ENCODE data around the gene F2RL3. TPM values are rescaled to one million over a fixed set of nuclear protein-coding genes. Genes with fewer than 3 reads are reported as not detected.

F2RL3 gene
- polyA plus RNA-seq, 1 experiment = not detected

DNA sequence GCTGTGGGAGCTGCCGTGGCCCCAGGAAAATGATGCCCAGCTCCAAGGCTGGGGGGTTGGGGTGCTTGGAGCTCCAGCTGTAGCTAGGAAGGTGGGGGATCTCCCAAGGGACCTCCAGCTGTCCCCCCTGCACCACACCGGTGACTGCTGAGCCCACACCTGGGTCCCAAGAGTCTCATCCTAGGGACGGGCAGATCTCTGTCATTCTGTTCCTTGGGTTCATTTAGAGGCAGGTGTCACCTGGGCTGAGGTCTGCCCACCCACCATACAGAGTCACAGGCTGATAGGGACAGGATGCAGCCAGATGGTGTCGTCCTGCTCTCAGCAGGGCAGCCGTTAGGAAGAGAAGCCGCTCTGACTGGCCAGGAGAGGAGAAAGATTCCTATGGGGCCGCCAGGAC, 5.3 kb downstream of the F2RL3 start:
- ChIA-PET CTCF (interaction anchor here (1.1 kb wide), 1 partner anchor 34 kb away, joined by 3 read pairs; no protein-coding TSS in a partner anchor), POLR2A (no interaction called here)
- Histone ChIP-seq H3K27me3 (ENCODE audit: control insufficient read depth, insufficient read depth, low read length) (0 out of 2 replicates have a peak, but pooled peaks cover 2% of the 10 kb centered on the region), H3K36me3 (ENCODE audit: control insufficient read depth, insufficient read depth, low read length) (no peaks in the 10 kb centered on the region), H3K4me3 (ENCODE audit: low read depth, low read length) (no peak overlapping the region)
- DNase-seq (ENCODE audit: low read depth) = no peak
- TF ChIP-seq, protein P1, sequence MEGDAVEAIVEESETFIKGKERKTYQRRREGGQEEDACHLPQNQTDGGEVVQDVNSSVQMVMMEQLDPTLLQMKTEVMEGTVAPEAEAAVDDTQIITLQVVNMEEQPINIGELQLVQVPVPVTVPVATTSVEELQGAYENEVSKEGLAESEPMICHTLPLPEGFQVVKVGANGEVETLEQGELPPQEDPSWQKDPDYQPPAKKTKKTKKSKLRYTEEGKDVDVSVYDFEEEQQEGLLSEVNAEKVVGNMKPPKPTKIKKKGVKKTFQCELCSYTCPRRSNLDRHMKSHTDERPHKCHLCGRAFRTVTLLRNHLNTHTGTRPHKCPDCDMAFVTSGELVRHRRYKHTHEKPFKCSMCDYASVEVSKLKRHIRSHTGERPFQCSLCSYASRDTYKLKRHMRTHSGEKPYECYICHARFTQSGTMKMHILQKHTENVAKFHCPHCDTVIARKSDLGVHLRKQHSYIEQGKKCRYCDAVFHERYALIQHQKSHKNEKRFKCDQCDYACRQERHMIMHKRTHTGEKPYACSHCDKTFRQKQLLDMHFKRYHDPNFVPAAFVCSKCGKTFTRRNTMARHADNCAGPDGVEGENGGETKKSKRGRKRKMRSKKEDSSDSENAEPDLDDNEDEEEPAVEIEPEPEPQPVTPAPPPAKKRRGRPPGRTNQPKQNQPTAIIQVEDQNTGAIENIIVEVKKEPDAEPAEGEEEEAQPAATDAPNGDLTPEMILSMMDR (IDR thresholded peaks at IDR 0.05; ENCODE audit: insufficient read depth, low read depth, low read length) = no peak

DNA sequence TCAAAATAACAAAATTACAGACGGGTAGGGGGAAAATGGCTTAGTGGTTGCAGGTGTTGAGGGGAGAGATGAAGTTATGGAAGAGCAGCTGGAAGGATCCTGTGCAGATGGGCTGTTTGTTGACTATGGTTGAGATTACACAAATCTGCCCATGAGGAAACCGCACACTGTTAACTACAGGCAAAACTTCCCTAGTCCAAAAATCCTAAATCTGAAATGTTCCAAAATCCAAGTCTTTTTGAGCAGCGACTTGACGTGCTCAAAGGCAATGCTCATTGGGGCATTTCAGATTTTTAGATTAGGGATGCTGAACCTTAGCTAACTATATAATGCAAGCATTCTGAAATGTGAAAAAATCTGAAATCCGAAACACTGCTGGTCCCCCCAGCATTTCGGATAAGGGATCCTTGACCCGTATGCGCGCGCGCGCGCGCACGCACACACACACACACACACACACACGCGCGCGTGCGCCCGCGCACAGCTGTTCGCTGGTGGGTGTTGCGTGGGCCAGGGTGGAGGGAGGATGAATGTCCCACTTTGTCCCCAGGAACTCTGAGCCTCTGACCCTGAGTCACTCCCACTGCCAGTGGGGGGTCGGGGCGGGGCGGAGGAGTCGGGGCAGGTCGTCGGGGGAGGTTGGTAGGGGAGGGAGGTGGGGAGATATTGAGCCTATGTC, 6.8 kb downstream of the F2RL3 start:
- H3K4me3 ChIP-seq (ENCODE audit: low read depth, low read length) = no peak overlapping the region
- 0 out of 2 replicates have a peak, but pooled peaks cover 2% of the 10 kb centered on the region for H3K27me3 ChIP-seq (ENCODE audit: control insufficient read depth, insufficient read depth, low read length)
- no peaks in the 10 kb centered on the region for H3K36me3 ChIP-seq (ENCODE audit: control insufficient read depth, insufficient read depth, low read length)
- TF ChIP-seq, protein P1 (IDR thresholded peaks at IDR 0.05; ENCODE audit: insufficient read depth, low read depth, low read length) = no peak
- ChIA-PET POLR2A (no interaction called here), CTCF (no interaction called here)
- DNase-seq (ENCODE audit: low read depth) = no peak

DNA sequence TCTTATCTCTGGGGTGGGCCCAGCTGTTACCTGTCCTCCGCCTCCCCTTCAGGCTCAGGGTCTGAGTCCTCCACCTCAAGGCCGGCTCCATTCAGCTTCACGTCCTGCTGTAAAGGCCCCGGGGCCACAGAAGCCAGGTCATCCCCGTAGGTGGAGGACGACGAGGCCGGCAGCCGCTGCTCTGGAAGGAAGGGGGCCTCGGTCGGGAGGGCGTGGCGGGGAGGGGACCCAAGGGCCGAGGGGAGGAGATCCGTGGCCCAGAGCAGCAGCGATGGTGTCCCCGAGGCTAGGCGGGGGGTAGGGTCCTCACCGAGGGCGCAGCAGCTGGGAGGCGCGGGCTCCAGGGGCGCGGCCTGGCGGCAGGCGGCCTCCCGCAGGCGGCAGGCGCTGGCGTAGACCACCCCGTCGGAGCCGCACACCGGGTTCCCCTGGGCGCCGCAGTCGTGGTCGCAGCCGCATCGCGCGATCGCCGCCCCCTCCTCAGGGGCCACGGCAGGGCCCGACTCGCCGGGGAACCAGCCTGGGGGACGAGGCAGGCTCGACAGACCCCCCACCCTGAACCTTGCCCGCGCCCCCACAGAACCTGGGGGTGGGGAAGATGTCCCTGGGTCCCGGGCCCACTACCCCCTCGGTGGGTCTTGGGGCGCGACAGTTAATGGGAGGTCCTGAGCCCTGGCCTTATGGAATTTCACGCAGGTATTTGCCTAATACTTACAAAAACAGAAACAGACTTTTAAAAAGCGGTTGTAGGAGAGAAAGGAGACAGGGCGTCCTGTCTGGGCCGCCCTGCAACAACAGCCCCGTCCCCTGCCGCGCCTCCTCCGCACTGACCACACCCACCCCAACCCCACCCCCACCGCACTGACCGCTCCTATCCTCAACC, 7.6 kb downstream of the F2RL3 start:
- 0 out of 2 replicates have a peak, but pooled peaks cover 2% of the 10 kb centered on the region for H3K27me3 ChIP-seq (ENCODE audit: control insufficient read depth, insufficient read depth, low read length)
- no peak for DNase-seq (ENCODE audit: low read depth)
- H3K36me3 ChIP-seq (ENCODE audit: control insufficient read depth, insufficient read depth, low read length) = no peaks in the 10 kb centered on the region
- POLR2A ChIA-PET = no interaction called here
- TF ChIP-seq, protein P1 (IDR thresholded peaks at IDR 0.05; ENCODE audit: insufficient read depth, low read depth, low read length) = no peak
- CTCF ChIA-PET = no interaction called here
- peak overlapping the region; percentile 51 for H3K4me3 ChIP-seq (ENCODE audit: low read depth, low read length)

DNA sequence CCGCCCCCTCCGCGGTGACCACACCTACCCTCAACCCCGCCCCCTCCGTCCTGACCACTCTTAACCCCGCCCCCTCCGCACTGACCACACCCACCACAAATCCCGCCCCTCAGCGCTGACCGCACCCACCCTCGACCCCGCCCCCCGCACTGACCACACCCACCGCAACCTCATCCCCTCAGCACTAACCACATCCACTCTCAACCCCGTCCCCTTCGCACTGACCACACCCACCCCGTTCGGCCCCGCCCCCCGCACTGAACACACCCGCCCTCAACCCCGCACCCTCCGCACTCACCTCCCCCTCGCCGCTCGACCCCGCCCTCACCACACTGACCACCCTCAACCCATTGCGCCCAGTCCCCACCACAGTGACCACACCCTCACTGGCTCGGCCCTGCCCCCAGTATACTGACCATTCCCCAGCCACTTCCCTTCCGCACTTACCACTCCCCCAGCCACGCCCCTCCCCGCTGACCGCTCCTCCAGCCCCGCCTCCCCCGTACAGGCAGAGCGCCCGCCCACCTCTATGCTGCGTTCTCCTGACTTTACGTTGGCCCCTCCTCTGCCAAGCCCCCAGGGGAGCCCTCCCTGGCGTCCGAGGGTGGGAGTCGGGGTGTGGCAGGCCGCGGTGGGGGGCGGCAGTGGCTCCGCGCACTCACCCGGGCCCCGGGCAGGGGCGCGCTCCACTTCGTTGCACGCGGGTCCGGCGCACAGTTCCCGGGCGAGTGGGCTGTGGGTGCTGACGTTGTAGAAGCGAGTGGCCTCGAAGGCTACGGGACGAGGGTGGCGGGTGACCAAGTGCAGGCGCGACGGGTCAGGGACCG, 8.4 kb downstream of the F2RL3 start:
- Histone ChIP-seq H3K27me3 (ENCODE audit: control insufficient read depth, insufficient read depth, low read length) (0 out of 2 replicates have a peak, but pooled peaks cover 2% of the 10 kb centered on the region), H3K36me3 (ENCODE audit: control insufficient read depth, insufficient read depth, low read length) (no peaks in the 10 kb centered on the region), H3K4me3 (ENCODE audit: low read depth, low read length) (peak overlapping the region; percentile 67)
- POLR2A ChIA-PET = no interaction called here
- TF ChIP-seq, protein P1 (IDR thresholded peaks at IDR 0.05; ENCODE audit: insufficient read depth, low read depth, low read length) = no peak
- DNase-seq (ENCODE audit: low read depth) = peak; percentile 70
- CTCF ChIA-PET = interaction anchor here (1.6 kb wide), 1 partner anchor 155 kb away, joined by 3 read pairs; no protein-coding TSS in a partner anchor
